Panc1 (cell line): ENCODE data around the gene VEGFA. TPM values are rescaled to one million over a fixed set of nuclear protein-coding genes. Genes with fewer than 3 reads are reported as not detected.

ENCODE experiments used
- ATAC-seq: fragments of 200-7000 bp; cut with Tn5 transposase; 2 replicates; pipeline ENCODE4 v1.9.1; 2020; ENCODE audit warnings: mild to moderate bottlenecking, moderate library complexity
- BruUV-seq: library from RNA; stranded (reverse); fragments of 400-500 nt; replicated peaks from 2 replicates; lab custom pipeline; 2021; lab: Mats Ljungman, UMichigan
- CTCF ChIA-PET: fragments of 300-600 bp; sonication (Branson Sonifier 250); formaldehyde crosslinking; loops from one replicate; lab custom pipeline; 2022; ENCODE audit warnings: antibody characterized with exemption; lab: Charles Lee
- POLR2A ChIA-PET: fragments of 300-600 bp; sonication (Branson Sonifier 250); formaldehyde crosslinking; loops from one replicate; lab custom pipeline; 2022; ENCODE audit warnings: antibody characterized with exemption; lab: Charles Lee
- DNase-seq: peaks from one replicate; pipeline ENCODE4 v3.0.0-alpha.2; 2010; ENCODE audit warnings: low read depth, low spot score
- H3K27ac ChIP-seq: 2 replicates; pipeline ENCODE4 v1.5.1; 2011; ENCODE audit warnings: mild to moderate bottlenecking, low read length, inconsistent platforms
- H3K27me3 ChIP-seq: fragments of 200-500 bp; sonication (Bioruptor generic); 2 replicates; pipeline ENCODE4 v1.6.0; 2014; ENCODE audit warnings: low read length, inconsistent platforms; ENCODE audit not compliant: control insufficient read depth, insufficient read depth
- H3K36me3 ChIP-seq: fragments of 200-500 bp; sonication (Bioruptor generic); 2 replicates; pipeline ENCODE4 v1.5.1; 2014; ENCODE audit warnings: inconsistent platforms, mild to moderate bottlenecking, low read length, moderate library complexity; ENCODE audit not compliant: control insufficient read depth, insufficient read depth
- H3K4me1 ChIP-seq: 2 replicates; pipeline ENCODE4 v1.5.1; 2011; ENCODE audit warnings: inconsistent platforms, mild to moderate bottlenecking, low read length, moderate library complexity; ENCODE audit not compliant: control insufficient read depth, insufficient read depth
- H3K4me3 ChIP-seq, 2 experiments: 2 replicates each; pipeline ENCODE4 v1.5.1; 2011 to 2012; ENCODE audit warnings: low read depth in 2 of 2, low read length in 2 of 2, mild to moderate bottlenecking in 2 of 2, inconsistent platforms in 1 of 2, moderate library complexity in 1 of 2
- H3K9me3 ChIP-seq: fragments of 200-500 bp; sonication (Bioruptor generic); 2 replicates; pipeline ENCODE4 v1.5.1; 2014; ENCODE audit warnings: low read depth, mild to moderate bottlenecking, inconsistent platforms, low read length, moderate library complexity; ENCODE audit not compliant: control insufficient read depth, insufficient read depth
- CTCF ChIP-seq: fragments of 450-650 bp; IDR thresholded peaks from 2 replicates; pipeline ENCODE4 v1.5.1; 2017; ENCODE audit warnings: mild to moderate bottlenecking
- POLR2AphosphoS5 ChIP-seq: IDR thresholded peaks from 2 replicates; pipeline ENCODE4 v1.6.1; 2012; ENCODE audit warnings: mild to moderate bottlenecking, low read depth, low read length, moderate library complexity
- SIN3A ChIP-seq: IDR thresholded peaks from 2 replicates; pipeline ENCODE4 v1.6.1; 2012; ENCODE audit warnings: low read depth, mild to moderate bottlenecking, low read length, moderate library complexity, borderline replicate concordance; ENCODE audit not compliant: insufficient read depth
- TCF7L2 ChIP-seq: IDR thresholded peaks from 2 replicates; pipeline ENCODE4 v1.6.1; 2011; ENCODE audit warnings: mild to moderate bottlenecking, low read depth, low read length, inconsistent platforms
- in situ Hi-C: cut with HindIII; loops from 2 replicates; pipeline ENCODE4 v1.10.0; 2016; ENCODE audit warnings: low sequenced_read_pairs, low pct_unique_long_range_greater_than_20kb
- intact Hi-C: fragments of 100-400 bp; cut with micrococcal nuclease; formaldehyde crosslinking; loops from one replicate; pipeline ENCODE4 v1.10.0; 2022; ENCODE audit not compliant: unreplicated experiment
- total RNA-seq: library from RNA; stranded (reverse); gene quantifications from one replicate; pipeline ENCODE4 v1.2.1, GENCODE V29; 2021; ENCODE audit not compliant: unreplicated experiment
- TF ChIP-seq, protein P1 (sequence below), 2 experiments: IDR thresholded peaks; 2 replicates each; pipeline ENCODE4 v1.6.1; 2011 to 2012; ENCODE audit warnings: low read depth in 2 of 2, control low read depth in 1 of 2, low read length in 1 of 2, mild to moderate bottlenecking in 1 of 2, moderate library complexity in 1 of 2; ENCODE audit not compliant: insufficient read depth in 1 of 2

Gene VEGFA
- total RNA-seq, 1 experiment from 2014 or later = 98.7 TPM

DNA sequence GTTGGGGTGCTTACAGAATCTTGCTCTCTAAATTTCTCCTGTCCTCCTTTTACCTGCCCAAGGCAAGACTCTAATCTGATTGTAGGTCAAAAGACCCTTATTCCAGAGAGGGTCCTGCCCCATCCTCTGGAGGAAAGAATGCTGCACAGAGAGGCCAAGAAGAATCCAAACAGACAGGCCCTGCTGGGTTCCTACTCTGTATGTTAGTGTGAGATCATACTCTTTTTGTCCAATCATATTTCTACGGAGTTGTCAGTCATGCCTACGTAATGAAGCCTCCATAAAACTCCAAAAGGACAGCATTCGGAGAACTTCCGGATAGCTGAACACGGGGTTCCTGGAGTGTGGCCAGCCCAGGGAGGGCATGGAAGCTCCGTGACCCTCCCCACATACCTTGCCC, 50.5 kb downstream of the VEGFA start:
- Histone ChIP-seq H3K9me3 (no peaks in the 10 kb centered on the region), H3K4me1 (0 out of 2 replicates have a peak, but pooled peaks cover 6% of the 10 kb centered on the region), H3K4me3 (no peak overlapping the region), H3K36me3 (no peaks in the 10 kb centered on the region), H3K27me3 (no peaks in the 10 kb centered on the region), H3K27ac (no peak overlapping the region)
- DNase-seq = no peak
- CTCF ChIA-PET = no interaction called here
- ATAC-seq = no peak
- in situ Hi-C loops (no loop called here), intact Hi-C loops (no loop called here)
- POLR2A ChIA-PET = no interaction called here
- BruUV-seq = no TSS peak
- TF ChIP-seq, protein P1, sequence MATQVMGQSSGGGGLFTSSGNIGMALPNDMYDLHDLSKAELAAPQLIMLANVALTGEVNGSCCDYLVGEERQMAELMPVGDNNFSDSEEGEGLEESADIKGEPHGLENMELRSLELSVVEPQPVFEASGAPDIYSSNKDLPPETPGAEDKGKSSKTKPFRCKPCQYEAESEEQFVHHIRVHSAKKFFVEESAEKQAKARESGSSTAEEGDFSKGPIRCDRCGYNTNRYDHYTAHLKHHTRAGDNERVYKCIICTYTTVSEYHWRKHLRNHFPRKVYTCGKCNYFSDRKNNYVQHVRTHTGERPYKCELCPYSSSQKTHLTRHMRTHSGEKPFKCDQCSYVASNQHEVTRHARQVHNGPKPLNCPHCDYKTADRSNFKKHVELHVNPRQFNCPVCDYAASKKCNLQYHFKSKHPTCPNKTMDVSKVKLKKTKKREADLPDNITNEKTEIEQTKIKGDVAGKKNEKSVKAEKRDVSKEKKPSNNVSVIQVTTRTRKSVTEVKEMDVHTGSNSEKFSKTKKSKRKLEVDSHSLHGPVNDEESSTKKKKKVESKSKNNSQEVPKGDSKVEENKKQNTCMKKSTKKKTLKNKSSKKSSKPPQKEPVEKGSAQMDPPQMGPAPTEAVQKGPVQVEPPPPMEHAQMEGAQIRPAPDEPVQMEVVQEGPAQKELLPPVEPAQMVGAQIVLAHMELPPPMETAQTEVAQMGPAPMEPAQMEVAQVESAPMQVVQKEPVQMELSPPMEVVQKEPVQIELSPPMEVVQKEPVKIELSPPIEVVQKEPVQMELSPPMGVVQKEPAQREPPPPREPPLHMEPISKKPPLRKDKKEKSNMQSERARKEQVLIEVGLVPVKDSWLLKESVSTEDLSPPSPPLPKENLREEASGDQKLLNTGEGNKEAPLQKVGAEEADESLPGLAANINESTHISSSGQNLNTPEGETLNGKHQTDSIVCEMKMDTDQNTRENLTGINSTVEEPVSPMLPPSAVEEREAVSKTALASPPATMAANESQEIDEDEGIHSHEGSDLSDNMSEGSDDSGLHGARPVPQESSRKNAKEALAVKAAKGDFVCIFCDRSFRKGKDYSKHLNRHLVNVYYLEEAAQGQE (IDR thresholded peaks at IDR 0.05; ENCODE audit: insufficient read depth in 1 of 2, low read depth in 2 of 2, low read length in 1 of 2) = no peak
- TF ChIP-seq SIN3A (no peak), CTCF (no peak), TCF7L2 (no peak), POLR2AphosphoS5 (no peak)

DNA sequence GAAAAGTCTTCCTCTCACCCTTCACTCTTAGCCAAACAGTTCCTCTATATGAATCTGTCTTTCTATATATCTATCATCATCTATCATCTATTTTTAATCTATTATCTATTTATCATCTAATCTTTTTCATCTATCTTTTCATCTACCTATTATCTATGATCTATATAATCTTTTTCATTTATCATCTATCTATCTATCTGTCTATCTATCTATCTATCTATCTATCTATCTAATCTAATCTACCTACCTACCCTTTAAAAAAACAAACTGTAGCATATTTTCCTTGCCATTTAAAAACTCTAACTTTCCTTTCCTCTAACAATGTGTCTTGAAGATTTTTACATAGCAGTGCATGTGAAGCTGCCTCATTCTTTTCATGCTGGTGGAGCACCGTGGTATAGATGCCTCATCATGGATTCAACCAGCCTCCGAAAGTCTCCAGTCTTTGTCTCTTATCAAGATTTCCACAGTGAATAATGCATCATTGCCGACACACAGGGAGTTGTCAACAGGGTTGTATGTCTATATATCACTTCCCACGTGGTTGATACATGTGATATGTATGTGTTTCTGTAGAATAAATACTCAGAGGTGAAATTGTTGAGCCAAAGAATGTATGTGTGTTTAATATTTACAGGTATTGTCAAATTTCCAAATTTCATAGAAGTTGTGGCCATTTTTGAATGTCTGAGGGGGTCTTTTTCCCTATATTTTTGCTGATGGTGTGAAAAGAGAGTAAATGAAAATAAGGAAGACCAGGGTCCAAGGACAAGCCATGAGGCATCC, 51.3 kb downstream of the VEGFA start:
- no TSS peak for BruUV-seq
- POLR2A ChIA-PET = no interaction called here
- no peak for ATAC-seq

More for the DNA sequence above, 51.3 kb downstream of the VEGFA start:
- Histone ChIP-seq H3K36me3 (no peaks in the 10 kb centered on the region), H3K4me3 (no peak overlapping the region), H3K4me1 (0 out of 2 replicates have a peak, but pooled peaks cover 6% of the 10 kb centered on the region), H3K9me3 (no peaks in the 10 kb centered on the region), H3K27me3 (no peaks in the 10 kb centered on the region), H3K27ac (no peak overlapping the region)
- in situ Hi-C loops = no loop called here
- no peak for TF ChIP-seq CTCF
- TF ChIP-seq, protein P1 (IDR thresholded peaks at IDR 0.05; ENCODE audit: insufficient read depth in 1 of 2, low read depth in 2 of 2, low read length in 1 of 2) = no peak
- TF ChIP-seq TCF7L2 = no peak
- TF ChIP-seq SIN3A = no peak
- TF ChIP-seq POLR2AphosphoS5 = no peak
- intact Hi-C loops = no loop called here
- CTCF ChIA-PET = no interaction called here
- DNase-seq = no peak
